HepG2 (cell line): ENCODE results near the gene KRTCAP2. TPM values are rescaled to one million over a fixed set of nuclear protein-coding genes. Genes with fewer than 3 reads are reported as not detected.

Experiments
- CSRNP1 ChIP-seq: sonication (generic); formaldehyde crosslinking; IDR thresholded peaks from 2 replicates; pipeline ENCODE4 v1.8.1; 2023; ENCODE audit warnings: mild to moderate bottlenecking, missing genetic modification reagents
- HNF4G ChIP-seq, 2 experiments: sonication (generic) in 1 of 2; formaldehyde crosslinking in 1 of 2; IDR thresholded peaks; 2 replicates each; pipeline versions ENCODE4 v1.4.0 to v1.6.1; 2011 to 2020; ENCODE audit warnings: borderline replicate concordance in 2 of 2, low read depth in 2 of 2, mild to moderate bottlenecking in 2 of 2, low read length in 1 of 2, missing genetic modification reagents in 1 of 2, moderate library complexity in 1 of 2
- KIAA2018 ChIP-seq: sonication (generic); formaldehyde crosslinking; IDR thresholded peaks from 2 replicates; pipeline ENCODE4 v1.5.0; 2020; ENCODE audit warnings: mild to moderate bottlenecking, missing genetic modification reagents, borderline replicate concordance
- MLX ChIP-seq: IDR thresholded peaks from 2 replicates; pipeline ENCODE4 v1.6.1; 2016
- PITX1 ChIP-seq: sonication (generic); formaldehyde crosslinking; IDR thresholded peaks from 2 replicates; pipeline ENCODE4 v1.5.1; 2020; ENCODE audit warnings: mild to moderate bottlenecking, missing genetic modification reagents
- PRDM4 ChIP-seq: sonication (generic); formaldehyde crosslinking; IDR thresholded peaks from 2 replicates; pipeline ENCODE4 v1.9.0; 2021; ENCODE audit warnings: missing genetic modification reagents, borderline replicate concordance
- THAP7 ChIP-seq: sonication (generic); formaldehyde crosslinking; IDR thresholded peaks from 2 replicates; pipeline ENCODE4 v1.8.1; 2023; ENCODE audit warnings: mild to moderate bottlenecking, missing genetic modification reagents
- ZBTB43 ChIP-seq: sonication (generic); formaldehyde crosslinking; conservative IDR thresholded peaks from 2 replicates; pipeline ENCODE4 v1.4.0; 2020; ENCODE audit warnings: missing genetic modification reagents
- ZNF619 ChIP-seq: sonication (generic); formaldehyde crosslinking; IDR thresholded peaks from 2 replicates; pipeline ENCODE4 v1.4.0; 2020; ENCODE audit warnings: mild to moderate bottlenecking, missing genetic modification reagents
- polyA plus RNA-seq, 8 experiments: library from polyadenylated mRNA; depleted of rRNA in 3 of 8; stranded (reverse) in 7 of 8; unstranded in 1 of 8; fragments of >200 nt; fragmentation: Illumina TruSeq in 4 of 8; extraction: Trizol in 4 of 8; gene quantifications; 2 replicates each; pipeline versions ENCODE4 v1.2.1 to v1.2.3, GENCODE V29; 2011 to 2016; ENCODE audit warnings: low read depth in 4 of 8, missing spikeins in 1 of 8, mixed read lengths in 1 of 8; ENCODE audit not compliant: insufficient read depth in 1 of 8
- total RNA-seq, 5 experiments: library from RNA; depleted of rRNA; stranded (reverse); fragments of >200 nt; fragmentation: Illumina TruSeq; extraction: Trizol; gene quantifications; 2 replicates each; pipeline ENCODE4 v1.2.3, GENCODE V29; 2016; ENCODE audit warnings: low read depth in 1 of 5

KRTCAP2 gene
- total and polyA plus RNA-seq, 2 of the 13 experiments (the other 11 are each of a cell fraction or from before 2014, with no cell fraction given) = 77.3 to 79.4 TPM

GRCh38 chr1:155135415-155136028 lies 37.6 kb downstream of the KRTCAP2 start, which contains the start of gene SLC50A1 (continued):
- TF ChIP-seq ZNF619 = 0 out of 2 replicates have a peak, but pooled peaks have one; percentile 43
- peak; percentile 63 for TF ChIP-seq MLX (CRISPR knock-in tag)
- peak; percentile 24; the same call in 1 of the 2 replicates for TF ChIP-seq PITX1 (CRISPR knock-in tag)
- TF ChIP-seq ZBTB43 (CRISPR knock-in tag) = 0 out of 2 replicates have a peak, but pooled peaks have one; percentile 23
- no peak for TF ChIP-seq THAP7 (CRISPR knock-in tag)
- no peak for TF ChIP-seq KIAA2018 (CRISPR knock-in tag)
- TF ChIP-seq HNF4G (IDR thresholded peaks at IDR 0.05; ENCODE audit: borderline replicate concordance, low read depth, low read length) = no peak
- no peak for TF ChIP-seq HNF4G (CRISPR knock-in tag; IDR thresholded peaks at IDR 0.05; ENCODE audit: borderline replicate concordance, low read depth)
- 0 out of 2 replicates have a peak, but pooled peaks have one; percentile 15 for TF ChIP-seq CSRNP1 (CRISPR knock-in tag)
- no peak for TF ChIP-seq PRDM4 (CRISPR knock-in tag)
